ENCODE measurements around the gene DPF1.
A peak's percentile ranks its signal among the peaks of the same experiment; 100 is the strongest.

Gene DPF1

DNA sequence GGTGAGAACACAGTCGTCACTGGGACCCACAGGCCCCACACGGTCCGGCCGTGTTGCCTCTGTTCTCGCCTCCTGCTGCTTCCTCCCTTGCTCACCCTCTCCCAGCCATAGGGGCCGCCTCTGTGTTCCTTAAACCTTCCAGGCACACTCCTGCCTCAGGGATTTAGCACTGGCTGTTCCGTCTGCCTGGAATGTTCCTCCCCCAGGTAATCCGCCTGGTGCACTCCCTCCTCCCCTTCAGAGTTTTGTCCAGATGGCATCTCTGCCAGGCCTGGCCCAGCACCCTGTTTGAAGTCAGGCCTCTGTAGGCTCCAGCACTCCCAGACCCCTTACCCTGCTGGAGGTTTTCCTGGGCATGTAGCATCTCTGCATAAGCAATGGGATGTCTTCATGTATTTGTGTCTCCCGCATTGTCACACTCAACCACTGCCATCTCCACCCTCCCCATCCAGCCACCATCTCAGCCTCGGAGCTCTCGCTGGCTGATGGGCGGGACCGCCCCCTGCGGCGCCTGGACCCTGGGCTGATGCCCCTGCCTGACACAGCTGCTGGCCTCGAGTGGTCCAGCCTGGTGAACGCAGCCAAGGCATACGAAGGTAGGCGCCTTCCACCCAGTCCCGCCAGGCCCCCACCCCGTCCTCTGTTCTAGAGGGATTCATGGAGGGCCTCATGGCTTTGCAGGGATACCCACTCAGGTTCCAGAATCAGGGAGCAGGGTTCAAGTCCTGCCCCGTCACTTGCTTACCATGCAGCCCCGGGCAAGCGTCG, 25.9 kb downstream of the DPF1 start:
- DNase-seq (ENCODE audit: low read depth): no peak

DNA sequence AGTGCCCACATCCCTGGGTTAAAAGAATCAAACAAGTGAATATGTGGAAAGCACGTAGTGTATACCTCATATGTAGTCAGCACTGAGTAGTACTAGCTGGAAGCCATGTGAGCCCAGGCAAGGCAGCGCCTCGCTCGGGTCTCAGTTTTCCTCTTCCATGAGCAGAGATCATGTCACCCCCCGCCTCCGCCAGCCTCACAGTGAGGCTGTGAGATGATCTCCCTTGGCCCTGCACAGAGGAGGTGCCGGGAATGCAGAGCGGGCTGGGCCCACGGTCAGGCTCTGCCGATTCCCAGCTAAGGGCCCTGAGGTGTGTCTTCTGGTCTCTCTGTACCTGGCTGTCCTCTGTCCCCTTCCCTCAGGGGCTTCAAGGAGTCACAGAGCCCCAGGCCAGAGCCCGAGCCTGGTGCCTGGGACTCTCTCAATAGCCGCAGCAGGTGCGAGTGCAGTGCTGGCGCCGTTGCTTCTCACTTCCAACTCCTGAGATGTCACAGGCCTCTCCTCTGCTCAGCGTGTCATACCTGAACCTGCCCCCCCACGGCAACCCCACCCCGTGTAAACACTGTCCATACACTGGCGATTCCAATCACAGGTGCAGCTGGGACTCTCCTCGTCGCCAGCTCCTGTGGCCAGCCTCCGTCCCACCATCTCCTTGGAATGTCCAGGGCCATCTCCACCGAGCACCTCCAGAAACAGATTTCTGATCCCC, 26.9 kb downstream of the DPF1 start:
- no peak for DNase-seq (ENCODE audit: low read depth)

DNA sequence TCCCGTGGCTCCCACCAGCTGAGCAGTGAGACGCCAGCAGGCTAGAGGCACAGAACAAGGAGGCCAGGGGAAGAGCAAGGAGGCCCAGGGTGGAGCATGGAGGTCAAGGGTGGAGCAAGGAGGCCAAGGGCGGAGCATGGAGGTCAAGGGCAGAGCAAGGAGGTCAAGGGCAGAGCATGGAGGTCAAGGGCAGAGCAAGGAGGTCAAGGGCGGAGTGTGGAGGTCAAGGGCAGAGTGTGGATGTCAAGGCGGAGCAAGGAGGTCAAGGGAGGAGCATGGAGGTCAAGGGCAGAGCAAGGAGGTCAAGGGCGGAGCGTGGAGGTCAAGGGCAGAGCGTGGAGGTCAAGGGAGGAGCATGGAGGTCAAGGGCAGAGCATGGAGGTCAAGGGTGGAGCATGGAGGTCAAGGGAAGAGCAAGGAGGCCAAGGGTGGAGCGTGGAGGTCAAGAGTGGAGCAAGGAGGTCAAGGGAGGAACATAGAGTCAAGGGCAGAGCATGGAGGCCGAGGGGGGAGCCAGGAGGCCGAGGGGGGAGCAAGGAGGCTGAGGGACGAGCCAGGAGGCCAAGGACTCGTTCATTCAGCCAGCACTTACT, 27.7 kb downstream of the DPF1 start:
- no peak for DNase-seq (ENCODE audit: low read depth)

DNA sequence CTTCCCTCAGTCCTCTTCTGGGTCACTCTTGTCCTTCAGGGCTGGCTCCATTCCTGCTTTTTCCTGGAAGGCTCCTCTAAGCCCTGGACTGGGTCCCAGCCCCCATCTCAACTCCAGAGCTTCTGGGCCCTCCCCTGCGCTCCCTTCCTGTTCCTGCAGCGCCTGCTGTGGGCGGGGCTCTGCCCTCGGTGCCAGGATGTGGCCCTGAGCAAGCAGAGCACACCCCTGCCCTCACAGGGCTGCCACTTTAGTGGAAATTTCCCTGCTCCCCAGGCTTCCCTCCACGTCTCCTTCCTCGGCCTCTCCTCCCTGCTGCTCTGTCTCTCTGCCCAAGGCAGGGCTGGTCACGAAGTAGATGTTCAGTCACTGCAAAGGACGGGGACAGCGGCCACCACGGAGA, 28.8 kb downstream of the DPF1 start:
- no peak for DNase-seq (ENCODE audit: low read depth)

DNA sequence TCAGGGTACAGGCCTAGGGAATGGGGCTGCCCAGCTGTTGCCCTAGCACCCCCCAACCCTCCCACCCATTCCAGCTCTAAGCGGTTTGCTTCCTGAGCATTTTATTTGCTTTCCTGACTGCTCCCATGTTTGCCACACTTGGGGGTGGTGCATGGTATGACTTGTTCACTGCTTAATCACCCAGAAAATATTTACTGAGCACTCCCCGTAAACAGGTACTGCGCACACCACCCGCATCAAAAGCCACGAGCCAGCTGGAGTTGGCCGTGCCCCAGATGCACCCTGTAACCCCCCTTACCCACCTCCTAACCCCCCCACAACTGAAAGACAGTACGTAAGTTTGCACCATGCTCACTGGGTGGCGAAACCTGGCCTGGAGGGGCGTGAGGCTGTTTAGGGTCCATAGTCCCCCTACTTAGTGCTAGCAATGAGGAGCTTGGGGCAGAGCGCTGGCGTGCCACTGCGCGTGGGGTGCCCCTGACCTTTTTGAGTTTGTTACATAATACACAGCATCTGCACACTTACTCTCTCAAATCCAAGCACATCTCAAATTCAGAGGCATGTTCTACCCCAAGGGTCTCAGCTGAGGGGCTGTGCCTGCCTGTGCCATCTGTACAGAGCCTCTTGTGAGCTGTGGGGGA, 29.8 kb downstream of the DPF1 start:
- no peak for DNase-seq (ENCODE audit: low read depth)

DNA sequence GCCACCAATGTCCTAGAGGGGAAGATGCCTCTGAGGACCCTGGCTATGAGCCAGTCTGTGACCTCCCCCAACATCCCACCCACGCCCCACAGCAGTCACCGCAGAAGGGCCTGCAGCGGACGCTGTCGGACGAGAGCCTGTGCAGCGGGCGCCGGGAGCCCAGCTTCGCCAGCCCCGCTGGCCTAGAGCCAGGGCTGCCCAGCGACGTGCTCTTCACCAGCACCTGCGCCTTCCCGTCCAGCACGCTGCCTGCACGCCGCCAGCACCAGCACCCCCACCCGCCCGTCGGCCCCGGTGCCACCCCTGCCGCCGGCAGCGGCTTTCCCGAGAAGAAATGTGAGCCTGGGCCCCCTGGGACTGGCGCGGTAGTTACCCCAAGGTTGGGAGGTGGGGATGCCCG, 30.6 kb downstream of the DPF1 start:
- no peak for DNase-seq (ENCODE audit: low read depth)

DNA sequence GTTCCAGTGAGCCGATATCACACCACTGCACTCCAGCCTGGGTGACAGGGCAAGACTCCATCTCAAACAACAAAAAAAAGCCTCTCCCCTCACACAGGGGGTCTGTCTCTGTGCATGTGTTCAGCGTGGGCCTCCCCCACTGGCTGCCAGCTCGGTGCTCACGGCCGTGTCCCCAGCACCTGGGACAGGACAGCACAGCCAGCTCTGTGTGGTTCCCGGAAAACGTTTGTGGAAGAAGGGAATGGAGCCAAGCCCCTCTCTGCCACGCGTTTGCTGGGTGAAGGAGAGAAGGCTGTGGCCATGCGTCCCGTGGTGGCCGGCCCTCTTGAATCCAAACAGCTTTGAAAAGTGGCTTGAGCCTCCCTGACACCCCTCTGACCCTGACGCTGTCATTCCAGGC, 32.3 kb downstream of the DPF1 start:
- no peak for DNase-seq (ENCODE audit: low read depth)

DNA sequence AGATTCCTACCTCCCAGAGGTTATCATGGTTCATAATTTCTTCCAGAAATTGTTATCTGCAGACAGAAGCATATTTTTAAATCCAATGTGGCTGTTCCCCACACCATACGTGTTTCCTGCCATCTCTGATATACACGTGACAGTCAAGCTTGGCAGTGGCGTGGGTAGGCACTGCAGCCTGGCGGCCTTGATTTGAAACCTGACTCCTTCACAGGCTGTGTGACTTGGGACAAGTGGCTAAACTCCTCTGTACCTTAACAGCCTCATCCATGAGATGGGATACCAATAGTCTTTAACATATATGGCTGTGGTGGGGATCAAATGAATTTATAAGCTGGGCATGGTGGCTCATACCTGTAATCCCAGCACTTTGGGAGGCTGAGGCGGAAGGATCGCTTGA, 33.2 kb downstream of the DPF1 start:
- no peak for DNase-seq (ENCODE audit: low read depth)

DNA sequence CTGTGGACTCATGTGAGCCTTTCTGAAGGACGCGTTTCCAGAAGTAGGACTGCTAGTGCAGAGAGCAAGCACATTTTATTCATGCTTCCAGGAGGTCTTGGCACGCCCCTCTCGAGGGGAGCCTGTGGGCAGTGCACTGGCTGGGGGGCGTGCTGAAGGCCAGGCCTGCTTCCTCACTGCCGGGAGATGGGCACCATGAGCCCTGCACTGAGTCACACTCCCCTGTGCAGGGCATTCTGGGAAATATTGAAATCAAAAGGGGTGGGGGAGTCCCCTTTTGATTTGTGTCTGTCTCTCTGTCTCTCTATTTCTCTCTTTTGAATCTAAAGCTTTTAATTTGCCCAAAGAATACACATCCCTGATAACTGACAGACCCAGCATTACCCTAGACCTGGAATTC, 34.0 kb downstream of the DPF1 start:
- peak; percentile 2 for DNase-seq (ENCODE audit: low read depth)

DNA sequence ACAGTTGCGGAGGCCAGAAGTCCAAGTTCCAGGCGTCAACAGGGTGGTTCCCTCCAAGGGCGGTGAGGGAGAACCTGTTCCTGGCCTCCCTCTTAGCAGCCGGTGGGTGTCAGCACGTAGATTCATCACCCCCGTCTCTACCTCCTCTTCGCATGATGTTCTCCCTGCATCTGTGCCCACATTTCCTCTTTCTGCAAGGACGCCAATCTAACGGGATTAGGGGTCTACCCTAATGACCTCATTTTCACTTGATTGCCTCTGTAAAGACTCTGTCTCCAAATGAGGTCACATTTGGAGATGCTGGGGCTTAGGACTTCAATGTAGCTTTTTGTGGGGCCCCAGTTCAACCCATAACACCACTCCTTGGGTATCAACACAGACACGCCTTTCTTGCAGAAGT, 38.5 kb downstream of the DPF1 start:
- no peak for DNase-seq (ENCODE audit: low read depth)

DNA sequence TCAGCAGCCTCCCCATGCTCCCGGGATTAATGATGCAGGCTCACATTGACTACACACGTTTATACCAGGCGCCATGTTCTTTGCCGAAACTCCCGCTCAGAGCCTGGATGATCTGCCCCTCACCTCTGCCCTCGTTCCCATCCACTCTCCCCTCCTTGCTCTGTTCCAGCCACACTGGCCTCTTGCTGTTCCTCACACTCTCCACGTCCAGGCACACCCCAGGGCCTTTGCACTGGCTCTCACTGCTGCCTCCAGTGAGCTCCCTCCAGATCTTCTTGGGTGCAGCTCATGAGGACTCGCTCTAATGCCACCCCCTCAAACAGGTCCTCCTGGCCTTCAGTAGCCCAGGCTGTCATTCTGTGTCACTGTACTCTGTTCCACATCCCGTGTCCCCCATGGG, 39.2 kb downstream of the DPF1 start:
- DNase-seq (ENCODE audit: low read depth): no peak

DNA sequence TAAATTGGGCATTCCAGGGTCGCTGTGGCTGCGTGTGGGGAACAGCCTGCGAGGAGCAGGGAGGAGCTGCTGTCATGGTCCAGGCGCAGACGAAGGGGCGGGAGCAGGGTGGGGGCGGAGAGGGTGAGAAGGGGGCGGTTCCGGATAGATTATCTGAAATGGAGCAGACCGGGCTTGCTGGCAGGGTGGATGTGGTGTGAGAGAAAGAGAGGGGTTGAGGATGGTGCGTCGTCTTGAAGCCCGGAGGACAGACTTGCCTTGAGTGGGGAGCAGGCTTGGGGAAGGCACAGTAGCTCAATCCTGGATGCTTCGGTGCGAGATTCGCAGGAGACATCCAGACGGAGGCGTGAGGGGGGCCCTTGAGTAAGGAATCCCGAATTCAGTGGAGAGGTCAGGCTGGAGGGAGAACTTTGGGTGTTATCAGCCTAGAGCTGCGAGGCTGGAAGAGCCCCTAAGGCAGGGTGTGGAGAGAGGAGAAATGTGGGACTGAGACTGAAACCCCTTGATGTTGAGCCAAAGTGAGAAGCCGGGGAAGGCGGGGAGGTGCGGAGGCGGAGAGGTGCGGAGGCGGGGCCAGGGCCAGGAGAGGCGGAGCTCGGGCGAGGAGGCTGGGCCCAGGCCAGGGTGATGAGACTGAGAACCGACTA, 40.6 kb downstream of the DPF1 start:
- no peak for DNase-seq (ENCODE audit: low read depth)

DNA sequence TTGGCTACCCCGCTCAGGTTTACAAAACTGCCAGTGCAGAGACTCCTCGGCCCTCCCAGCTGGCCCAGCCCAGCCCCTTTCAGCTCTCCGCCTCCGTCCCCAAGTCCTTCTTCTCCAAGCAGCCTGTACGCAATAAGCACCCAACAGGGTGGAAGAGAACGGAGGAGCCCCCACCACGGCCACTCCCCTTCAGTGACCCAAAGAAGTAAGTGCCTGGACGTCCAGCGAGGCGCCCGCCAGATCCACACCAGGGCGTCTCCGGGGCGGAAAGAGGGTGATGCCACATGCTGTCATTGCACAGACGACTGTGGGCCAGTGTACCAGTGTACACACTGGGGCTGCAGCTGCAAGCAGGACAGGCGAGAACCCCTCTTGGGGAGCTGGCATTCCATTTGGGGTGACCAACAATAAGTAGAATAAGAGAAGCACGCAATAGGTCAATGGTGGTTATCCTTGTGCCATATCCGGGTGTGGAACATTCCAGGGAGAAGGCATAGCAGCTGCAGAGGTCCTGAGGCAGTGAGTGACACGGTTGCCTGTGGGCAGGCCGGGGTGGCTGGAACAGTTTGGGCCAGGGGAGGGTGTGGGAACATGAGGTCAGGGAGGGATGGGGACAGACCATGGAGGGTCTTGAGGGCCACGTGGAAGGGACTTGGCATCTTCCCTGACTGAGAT, 41.3 kb downstream of the DPF1 start:
- no peak for DNase-seq (ENCODE audit: low read depth)

DNA sequence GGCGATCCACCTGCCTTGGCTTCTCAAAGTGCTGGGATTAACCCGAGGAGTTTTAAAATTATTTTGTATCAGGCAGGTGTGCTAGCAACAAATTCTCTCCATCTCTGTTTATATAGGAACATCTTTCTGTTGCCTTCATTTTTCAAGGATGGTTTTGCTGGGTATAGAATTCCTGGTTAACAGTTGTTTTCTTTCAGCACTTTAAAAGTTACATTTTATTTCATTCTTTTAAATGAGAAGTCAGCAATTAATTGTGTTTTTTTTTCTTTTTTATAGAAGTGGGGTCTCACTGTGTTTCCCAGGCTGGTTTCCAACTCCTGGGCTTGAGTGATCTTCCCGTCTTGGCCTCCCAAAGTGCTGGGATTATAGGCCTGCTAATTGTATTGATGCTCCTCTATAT, 44.0 kb downstream of the DPF1 start:
- DNase-seq (ENCODE audit: low read depth): no peak

DNA sequence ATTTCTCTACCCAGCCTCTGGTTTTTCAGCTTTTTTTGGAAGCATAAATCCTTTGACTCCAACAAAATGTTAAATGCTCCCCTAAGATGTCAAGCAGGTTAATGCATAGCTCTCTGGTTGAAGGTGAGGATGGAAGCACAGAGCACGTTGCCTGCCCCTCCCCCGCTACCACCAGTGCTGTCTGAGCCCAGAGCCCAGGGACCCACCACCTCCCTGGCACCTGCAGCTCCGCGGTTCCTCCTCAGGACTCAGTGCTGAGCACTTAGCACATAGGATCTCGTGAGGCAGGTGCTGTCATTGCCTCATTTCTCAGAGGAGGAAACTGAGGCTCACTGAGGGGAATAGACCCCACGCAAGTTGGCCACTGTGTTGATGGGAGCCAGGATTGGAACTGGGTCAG, 48.6 kb downstream of the DPF1 start:
- DNase-seq (ENCODE audit: low read depth): no peak

DNA sequence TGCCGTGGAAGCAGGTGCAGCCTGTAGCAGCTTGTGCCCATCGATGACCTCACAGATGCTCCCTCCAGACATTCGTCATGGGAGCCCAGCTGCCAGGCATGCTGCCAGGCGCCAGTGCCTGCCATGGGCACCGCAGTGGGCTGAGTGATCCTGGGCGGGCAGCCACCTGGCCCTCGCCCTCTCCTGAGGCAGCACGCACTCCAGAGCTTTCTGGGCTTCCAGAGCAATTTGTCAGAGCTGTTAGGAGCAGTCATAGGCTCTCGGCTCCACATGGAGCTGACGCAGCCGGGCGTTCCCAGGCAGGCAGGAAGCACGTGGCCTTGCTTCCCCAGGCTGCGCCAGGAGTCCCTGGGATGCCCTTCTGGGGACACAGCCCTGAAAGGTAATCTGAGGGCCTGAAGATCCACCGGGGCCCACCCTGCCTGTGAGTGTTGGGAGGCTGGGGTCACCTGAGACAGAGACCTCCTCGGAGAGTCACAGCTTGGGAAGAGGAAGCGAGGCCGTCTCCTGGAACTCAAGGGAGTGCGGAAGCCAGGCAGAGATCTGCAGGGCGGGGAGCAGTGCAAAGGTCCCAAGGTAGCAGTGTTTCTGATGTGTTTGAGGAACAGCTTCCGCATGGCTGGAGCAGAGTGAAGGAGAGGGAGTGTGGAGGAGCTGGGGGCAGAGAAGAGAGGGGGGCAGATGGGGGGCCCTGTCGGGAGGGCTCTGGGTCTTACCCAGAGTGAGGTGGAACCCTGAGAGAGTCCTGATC, 50.6 kb downstream of the DPF1 start:
- no peak for DNase-seq (ENCODE audit: low read depth)

DNA sequence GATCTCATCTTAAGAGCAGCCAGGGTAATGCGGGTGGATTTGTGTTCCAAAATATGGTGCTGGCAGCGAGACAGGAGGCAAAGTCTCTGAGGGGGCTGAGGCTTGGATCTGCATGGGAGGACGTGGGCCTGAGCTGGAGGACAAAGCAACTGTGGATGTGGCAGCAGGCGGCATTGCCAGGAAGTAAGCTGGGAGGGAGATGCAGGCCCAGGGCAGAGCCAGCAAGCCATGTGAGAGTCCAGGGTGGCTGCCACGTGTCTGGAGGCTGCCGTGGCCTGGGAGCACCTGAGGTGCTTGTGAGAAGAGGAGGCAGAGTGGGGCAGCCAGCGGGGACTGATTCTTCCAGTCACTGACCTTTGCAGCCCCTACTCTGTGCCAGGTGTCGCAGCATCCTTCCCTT, 52.0 kb downstream of the DPF1 start:
- DNase-seq (ENCODE audit: low read depth): no peak

DNA sequence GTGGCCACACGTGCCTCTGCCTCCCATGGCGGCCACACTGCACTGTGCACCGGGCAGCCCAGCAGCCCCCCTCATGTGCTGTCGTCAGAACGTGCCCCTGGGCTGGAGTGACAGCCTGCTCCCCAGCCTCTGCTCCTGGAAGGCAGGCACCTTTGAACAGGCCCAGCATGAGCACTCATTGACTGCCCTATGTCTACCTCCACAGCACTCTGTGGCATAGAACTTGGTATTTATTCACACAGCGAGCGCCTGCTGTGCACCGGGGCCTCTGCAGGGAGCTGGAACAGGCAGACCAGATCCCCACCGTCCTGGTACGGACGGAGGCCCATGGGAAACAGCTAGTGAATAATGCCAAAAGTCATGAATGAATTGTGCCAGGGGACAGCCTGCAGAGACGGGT, 53.7 kb downstream of the DPF1 start:
- DNase-seq (ENCODE audit: low read depth): no peak

DNA sequence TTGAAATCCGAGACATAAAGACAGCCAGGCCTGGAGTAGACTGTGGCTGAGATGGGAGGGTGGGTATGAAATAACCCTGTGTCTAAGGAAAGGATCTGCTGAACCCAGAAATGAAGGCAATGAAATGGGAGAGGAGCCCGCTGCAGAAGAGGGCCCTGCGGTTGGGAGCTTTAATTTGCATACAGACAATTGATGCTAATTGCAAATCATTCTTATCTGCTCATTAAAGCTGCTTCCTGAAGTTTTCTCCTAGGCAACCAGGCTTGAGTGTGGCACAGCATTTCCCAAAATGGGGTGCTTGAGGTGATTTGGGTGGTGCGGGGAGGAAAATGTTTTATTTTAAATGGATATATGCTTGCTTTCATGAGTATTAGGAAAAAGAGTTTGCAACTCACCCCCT, 55.4 kb downstream of the DPF1 start:
- no peak for DNase-seq (ENCODE audit: low read depth)

DNA sequence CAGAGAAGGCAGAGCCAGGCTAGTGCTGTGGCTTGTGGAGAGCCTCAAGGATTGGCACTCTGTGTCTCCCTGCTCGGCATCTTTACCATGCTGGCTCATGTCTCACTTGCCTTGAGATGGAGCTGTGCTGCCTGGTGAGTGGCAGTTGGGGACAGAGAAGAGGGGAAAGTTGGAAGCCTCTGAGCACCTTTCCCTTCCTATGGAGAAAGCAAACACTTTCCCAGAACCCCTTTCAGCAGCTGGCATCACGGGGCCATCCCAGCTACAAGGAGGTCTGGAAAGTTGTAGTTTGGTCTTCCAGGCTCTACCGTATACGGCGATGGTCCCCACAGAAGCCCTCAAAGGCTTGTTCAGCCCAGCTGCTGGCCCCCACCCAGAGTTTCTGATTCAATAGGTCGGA, 58.7 kb downstream of the DPF1 start:
- no peak for DNase-seq (ENCODE audit: low read depth)

DNA sequence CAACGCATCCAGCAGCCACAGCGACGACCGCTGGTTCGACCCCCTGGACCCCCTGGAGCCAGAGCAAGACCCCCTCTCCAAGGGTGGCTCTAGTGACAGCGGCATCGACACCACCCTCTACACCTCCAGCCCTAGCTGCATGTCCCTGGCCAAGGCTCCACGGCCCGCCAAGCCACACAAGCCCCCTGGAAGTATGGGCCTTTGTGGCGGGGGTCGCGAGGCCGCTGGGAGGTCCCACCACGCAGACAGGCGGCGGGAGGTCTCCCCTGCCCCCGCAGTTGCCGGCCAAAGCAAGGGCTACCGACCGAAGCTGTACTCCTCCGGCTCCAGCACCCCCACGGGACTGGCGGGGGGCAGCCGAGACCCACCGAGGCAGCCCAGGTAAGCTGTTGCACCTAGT, 59.5 kb downstream of the DPF1 start:
- no peak for DNase-seq (ENCODE audit: low read depth)

Measured in activated T-cell treated with anti-CD3 and anti-CD28 coated beads for 24 hours (primary cell).